Measurements from ENCODE around the gene ACADSB. TPM values are rescaled to one million over a fixed set of nuclear protein-coding genes. Genes with fewer than 3 reads are reported as not detected.

ACADSB gene
- total RNA-seq, 1 experiment from 2014 or later: 4.3 TPM

DNA sequence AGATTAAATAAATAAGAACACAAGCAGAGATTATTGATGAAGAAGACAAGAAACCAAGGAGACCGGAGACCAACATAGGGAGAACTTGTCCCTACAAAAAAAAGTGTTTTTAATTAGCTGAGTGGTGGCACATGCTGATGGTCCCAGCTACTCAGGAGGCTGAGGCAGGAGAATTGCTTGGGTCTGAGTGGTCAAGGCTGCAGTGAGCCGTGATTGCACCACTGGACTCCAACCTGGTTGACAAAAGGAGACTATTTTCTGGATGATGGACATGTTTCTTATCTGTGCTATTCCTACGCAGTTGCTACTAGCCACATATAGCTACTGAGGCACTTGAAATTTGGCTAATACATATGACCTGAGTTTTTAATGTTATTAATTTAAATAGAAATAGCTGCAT lies 9.9 kb upstream of the ACADSB start:
- in situ Hi-C loops (cut with HindIII; ENCODE audit: low pct_unique_long_range_greater_than_20kb, low sequenced_read_pairs): no loop called here
- no peak for DNase-seq (ENCODE audit: low read depth)

DNA sequence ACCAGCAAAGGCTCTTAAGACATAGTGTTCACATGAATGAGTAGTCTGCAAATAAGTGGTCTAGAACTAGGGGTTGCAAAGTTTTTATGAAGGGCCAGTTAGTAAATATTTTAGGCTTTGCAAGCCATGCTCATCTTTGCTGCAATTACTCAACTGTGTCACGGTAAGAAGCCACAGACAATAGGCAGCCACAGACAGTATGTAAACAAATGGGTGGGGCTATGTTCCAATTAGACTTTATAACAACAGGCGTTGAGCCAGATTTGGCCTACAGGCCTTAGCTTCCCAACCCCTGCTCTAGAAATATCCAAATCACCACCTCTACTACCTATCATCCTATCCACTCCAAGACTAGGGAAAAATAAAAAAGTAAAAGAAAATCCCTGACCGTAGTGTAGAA lies 9.5 kb upstream of the ACADSB start:
- in situ Hi-C loops (cut with HindIII; ENCODE audit: low pct_unique_long_range_greater_than_20kb, low sequenced_read_pairs): no loop called here
- DNase-seq (ENCODE audit: low read depth): no peak

DNA sequence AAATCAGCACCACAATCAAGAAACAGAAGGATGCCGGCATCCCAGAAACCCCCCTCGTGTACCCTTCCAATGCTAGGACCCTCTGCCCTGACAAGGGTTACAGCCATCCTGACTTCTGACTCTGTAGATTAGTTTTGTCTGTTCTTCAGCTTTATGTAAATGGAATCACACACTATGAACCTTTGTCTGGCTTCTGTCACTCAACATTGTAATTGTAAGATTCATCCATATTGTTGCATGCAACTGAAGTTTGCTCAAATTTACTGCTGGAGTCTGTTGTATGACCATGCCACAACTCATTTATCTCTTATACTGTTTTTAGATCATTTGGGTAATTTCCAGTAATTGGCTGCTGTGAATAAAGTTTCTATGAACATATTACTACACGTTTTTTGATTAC lies 8.7 kb upstream of the ACADSB start:
- in situ Hi-C loops (cut with HindIII; ENCODE audit: low pct_unique_long_range_greater_than_20kb, low sequenced_read_pairs): no loop called here
- DNase-seq (ENCODE audit: low read depth): no peak

DNA sequence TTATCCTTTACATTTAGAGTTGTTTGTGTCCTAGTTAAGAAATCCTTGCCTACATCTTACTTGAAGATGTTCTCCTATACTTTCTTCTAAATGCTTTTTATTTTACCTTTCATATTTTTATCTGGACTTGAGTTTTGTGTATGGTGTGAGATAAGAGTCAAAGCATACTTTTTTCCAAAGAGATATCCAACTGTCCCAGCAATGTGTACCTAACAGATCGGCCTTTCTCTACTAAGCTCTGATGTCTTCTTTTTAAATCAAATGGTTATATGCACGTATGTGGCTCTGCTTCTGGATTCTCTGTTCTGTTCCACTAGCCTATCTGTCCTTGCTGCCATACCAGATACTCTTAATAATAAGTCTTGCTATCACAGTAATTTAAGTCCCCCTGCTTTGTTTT lies 7.4 kb upstream of the ACADSB start:
- in situ Hi-C loops (cut with HindIII; ENCODE audit: low pct_unique_long_range_greater_than_20kb, low sequenced_read_pairs): no loop called here
- DNase-seq (ENCODE audit: low read depth): no peak

DNA sequence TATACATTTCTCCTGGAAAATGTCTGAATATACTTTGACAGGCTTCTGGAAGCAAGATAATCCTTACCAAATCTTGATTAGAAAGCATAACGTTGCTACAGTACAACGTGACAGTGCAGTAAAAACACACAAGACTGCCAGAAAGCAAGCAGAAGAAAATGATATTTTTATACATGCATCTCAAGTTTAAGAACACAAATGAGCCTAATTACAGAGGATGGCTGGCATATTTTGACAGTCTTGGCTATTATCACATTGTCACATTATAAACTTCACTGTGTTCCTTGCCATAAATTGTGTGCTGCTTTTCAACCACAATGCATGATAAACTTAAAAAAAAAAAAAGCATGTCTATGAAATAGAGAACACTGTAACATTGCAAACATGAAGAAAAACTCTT lies 4.5 kb upstream of the ACADSB start:
- no peak for DNase-seq (ENCODE audit: low read depth)
- in situ Hi-C loops (cut with HindIII; ENCODE audit: low pct_unique_long_range_greater_than_20kb, low sequenced_read_pairs): no loop called here

DNA sequence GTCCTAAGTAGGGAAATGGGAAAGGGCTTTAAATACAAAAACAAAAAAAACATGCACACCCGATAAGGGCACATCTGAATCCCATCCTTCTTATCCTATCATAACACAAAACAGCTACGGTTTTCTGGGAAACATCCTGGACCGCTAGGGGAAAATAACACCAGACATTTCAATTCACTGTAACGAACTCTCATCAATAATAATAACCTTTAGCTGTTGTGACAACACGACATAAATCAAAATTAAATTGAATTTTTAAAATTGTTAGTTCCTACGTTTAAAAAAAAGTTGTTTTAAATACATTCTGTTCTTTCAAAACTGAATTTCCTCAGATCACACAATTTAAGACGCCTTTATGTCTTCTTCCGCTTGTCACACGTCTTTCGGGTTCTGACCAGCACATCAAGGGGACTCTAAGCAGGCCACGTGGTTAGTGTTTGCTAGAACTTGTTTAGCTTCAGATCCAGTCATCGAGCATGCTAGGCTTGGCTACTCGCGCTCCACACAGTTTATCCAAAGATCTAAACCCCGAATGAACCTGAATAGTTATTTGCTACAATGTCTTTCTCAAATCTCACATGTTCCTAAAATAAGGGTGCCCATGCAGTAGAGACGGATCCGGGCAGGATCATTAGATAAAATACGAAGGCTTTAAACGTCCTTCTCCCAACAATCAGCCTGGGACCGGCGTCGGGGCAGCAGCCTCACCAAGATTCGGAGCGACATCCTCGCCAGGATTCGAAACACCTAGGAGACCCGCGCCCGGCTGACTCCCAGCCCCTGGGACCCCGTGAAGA lies 1.1 kb upstream of the ACADSB start:
- in situ Hi-C loops (cut with HindIII; ENCODE audit: low pct_unique_long_range_greater_than_20kb, low sequenced_read_pairs): no loop called here
- peak; percentile 37 for DNase-seq (ENCODE audit: low read depth)

DNA sequence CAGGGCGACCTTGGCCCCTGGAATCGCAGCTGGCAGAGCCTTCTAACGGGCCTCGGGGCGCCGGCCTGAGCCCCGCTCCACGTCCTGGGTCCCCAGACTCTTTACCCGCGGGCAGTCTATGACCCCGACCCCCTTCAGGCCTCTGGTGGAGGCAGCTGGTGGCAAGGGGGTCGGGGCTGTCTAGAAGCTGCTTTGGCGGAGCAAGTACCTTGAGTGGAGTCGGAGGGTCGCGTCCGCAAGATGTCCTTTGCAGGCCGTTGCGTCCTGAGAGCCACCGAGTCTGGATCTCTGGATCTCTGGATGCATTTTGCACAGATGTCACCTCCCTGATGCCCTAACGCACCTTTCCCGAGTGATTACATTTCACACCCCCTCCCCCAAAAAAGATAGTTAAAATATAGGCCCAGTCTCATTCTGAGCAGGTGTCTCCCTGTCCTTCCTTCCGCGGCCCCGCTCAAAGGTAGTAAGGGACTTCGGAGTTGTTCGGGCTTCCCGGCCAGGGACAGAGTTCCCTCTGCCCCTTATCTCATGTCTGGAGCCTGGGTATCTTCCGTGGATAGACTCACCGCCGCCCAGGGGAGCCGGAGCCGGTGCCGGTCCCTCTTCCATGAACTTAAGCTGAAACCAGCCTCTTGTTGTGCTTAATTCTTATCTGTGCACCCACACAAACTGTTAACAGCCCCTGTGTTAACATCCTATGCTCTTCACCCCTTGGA lies 457 bp downstream of the ACADSB start:
- in situ Hi-C loops (cut with HindIII; ENCODE audit: low pct_unique_long_range_greater_than_20kb, low sequenced_read_pairs): no loop called here
- DNase-seq (ENCODE audit: low read depth): peak; percentile 14

DNA sequence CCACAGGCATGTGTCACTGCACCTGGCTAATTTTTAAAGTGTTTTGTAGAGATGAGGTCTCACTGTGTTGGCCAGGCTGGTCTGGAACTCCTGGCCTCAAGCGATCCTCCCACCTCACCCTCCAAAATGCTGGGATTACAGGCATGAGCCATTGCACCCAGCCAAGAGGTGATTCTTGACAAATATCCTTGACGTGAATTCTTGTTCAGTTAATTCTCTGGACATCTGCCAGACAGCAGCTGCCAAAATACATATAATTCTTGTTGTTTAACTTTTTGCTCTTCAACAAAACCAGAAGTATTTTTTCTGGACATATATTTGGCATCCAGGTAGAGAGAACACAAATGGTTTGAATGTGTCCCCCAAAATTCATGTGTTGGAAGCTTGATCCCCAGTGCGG lies 3.2 kb downstream of the ACADSB start:
- no peak for DNase-seq (ENCODE audit: low read depth)
- in situ Hi-C loops (cut with HindIII; ENCODE audit: low pct_unique_long_range_greater_than_20kb, low sequenced_read_pairs): no loop called here

DNA sequence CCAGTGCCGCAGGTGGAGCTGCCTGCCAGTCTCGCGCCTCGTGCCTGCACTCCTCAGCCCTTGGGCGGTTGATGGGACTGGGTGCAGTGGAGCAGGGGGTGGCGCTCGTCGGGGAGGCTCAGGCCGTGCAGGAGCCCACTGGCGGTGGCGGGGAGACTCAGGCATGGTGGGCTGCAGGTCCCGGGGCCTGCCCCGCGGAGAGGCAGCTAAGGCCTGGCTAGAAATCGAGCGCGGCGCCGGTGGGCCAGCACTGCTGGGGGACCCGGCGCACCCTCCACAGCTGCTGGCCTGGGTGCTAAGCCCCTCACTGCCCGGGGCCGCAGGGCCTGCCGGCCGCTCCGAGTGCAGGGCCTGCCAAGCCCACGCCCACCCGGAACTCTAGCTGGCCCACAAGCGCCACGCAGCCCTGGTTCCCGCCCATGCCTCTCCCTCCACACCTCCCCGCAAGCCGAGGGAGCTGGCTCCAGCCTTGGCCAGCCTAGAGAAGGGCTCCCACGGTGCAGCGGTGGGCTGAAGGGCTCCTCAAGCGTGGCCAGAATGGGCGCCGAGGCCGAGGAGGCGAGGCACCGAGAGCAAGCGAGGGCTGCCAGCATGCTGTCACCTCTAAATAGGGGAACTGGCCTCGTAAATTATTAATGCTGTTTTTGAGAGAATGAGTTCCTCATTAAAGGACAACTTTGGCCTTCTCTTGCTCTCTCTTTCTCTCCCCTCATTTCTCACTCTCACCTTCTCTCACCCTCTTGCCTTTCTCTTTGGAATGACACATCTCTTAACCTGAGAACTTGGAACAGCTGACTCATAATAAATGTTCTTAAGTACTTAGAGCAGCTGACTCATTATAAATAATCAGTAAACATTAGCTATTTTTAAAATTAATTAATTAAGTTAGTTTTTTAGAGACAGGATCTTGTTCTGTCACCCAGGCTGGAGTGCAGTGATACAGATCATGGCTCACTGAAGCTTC lies 4.9 kb downstream of the ACADSB start:
- no peak for DNase-seq (ENCODE audit: low read depth)
- in situ Hi-C loops (cut with HindIII; ENCODE audit: low pct_unique_long_range_greater_than_20kb, low sequenced_read_pairs): no loop called here

DNA sequence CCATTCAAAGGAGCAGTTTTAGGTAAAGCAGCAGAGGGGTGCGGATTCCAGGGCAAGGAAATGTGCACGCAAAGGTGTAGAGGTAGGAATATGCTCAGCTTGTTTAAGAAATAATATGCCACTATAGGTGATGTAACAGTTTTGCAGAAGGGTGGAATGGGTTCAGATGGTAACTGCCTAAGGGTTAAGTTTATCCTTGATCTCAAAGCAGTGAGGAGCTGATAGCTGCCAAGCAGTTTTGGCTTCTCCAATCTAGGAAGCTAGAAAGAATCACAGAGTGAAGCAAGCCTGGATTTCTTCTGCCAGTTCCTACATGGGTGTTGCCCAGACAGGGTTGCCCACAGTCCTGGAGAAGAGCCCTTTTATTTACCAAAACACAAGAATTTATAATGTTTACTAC lies 6.0 kb downstream of the ACADSB start:
- DNase-seq (ENCODE audit: low read depth): no peak
- in situ Hi-C loops (cut with HindIII; ENCODE audit: low pct_unique_long_range_greater_than_20kb, low sequenced_read_pairs): no loop called here

DNA sequence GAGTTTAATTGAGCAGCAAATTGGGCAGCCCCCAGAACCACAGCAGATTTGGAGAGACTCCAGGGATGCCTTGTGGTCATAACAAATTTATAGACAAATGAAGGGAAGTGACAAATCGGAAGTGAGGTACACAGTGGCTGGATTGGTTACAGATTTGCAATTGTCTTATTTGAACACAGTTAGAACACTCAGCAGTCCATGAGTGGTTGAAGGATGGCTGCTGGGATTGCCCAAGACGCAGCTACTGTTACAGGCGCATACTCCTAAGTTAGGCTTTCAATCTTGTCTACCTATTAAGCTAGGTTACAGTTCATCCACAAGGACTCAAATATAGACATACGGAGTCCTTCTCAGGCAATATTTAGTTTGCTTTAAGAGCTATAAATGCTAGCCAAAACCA lies 7.4 kb downstream of the ACADSB start:
- in situ Hi-C loops (cut with HindIII; ENCODE audit: low pct_unique_long_range_greater_than_20kb, low sequenced_read_pairs): no loop called here
- no peak for DNase-seq (ENCODE audit: low read depth)

DNA sequence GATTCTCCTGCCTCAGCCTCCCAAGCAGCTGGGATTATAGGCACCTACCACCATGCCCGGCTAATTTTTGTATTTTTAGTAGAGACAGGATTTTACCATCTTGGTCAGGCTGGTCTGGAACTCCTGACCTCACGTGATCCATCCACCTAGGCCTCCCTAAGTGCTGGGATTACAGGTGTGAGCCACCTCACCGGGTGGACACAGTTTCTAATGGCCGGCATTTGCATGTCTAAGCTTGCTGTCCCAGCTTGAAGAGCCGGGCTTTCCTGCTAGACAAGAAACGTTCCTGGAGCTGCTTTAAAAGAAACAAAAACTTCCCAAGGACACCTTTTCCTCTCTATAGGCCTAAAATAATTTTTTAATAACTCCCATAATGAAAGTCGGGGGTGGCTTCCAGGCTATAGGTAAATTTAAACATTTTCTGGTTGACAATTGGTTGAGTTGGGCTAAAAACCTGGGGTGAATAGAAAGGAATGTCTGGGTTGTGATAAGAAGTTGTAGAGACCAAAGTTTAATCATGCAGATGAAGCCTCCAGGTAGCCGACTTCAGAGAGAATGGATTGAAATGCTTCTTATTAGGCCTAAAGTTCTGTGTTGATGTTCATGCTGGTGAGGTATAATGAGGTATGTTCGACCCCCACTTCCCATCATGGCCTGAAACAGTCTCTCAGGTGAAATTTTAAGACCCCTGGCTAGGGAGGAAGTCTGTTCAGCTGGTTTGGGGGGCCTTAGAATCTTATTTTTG lies 8.8 kb downstream of the ACADSB start:
- DNase-seq (ENCODE audit: low read depth): no peak
- in situ Hi-C loops (cut with HindIII; ENCODE audit: low pct_unique_long_range_greater_than_20kb, low sequenced_read_pairs): no loop called here

DNA sequence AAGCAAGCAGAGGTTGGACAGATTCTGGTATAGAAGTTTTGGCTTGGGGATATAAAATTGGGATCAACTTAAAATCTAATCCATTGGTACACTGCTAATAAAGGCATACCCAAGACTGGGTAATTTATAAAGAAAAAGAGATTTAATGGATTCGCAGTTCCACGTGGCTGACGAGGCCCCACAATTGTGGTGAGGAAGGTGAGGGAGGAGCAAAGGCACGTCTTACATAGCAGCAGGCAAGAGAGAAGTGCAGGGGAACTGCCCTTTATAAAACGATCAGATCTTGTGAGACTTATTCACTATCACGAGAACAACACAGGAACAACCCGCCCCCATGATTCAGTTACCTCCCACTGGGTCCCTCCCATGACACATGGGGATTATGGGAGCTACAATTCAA lies 9.7 kb downstream of the ACADSB start:
- in situ Hi-C loops (cut with HindIII; ENCODE audit: low pct_unique_long_range_greater_than_20kb, low sequenced_read_pairs): no loop called here
- no peak for DNase-seq (ENCODE audit: low read depth)

DNA sequence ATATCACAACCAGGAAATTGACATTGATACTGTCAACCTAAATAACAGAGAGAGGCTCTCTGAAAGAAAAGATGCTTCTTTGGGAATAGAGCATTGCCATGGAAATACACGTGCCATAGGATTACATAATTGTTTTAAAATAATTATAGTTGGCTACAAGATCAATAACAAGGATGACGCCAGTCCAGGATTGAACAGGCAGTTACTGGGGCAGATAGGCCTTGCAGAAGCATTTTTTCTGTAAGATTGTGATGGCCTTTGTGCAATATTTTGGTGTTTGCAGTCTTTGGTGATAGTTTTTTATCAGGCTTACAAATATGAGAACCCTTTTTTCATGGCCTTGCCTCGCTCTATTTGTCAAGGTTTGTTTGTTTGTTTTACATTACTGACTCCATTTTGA lies 10.5 kb downstream of the ACADSB start:
- in situ Hi-C loops (cut with HindIII; ENCODE audit: low pct_unique_long_range_greater_than_20kb, low sequenced_read_pairs): no loop called here
- DNase-seq (ENCODE audit: low read depth): no peak

DNA sequence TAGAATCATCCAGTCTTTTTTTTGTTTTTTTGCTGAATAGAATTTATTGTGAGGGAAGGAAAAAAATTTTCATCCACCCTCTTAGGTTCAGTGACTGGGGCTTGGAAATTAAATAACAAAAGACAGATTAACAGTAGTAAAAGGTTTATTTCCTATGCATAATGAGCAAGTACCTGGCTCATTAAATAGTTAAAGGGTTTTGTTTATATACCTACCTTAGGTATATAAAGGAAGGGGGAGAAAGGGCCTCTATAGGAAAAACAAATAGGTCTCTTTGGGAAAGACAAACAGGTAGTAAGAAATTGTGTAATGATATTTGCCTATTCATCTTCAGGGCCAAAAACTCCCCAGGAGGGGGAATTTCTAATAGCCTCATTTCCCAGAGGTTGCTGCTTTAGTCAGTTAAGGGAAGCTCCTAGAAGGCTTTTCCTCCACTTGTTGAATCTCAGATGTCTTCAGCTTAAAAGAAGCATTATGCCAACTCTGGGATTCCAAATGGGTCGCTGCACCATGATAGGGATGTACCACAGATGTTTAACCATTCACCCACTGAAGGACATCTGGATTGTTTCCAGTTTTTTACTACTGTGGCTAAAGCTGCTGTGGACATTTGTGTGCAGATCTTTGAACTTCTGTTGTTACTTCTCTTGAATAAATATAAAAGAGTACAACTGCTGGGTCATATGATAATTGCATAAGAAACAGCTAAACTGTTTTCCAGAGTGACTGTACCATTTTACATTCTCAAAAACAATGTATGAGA lies 11.3 kb downstream of the ACADSB start:
- in situ Hi-C loops (cut with HindIII; ENCODE audit: low pct_unique_long_range_greater_than_20kb, low sequenced_read_pairs): no loop called here
- no peak for DNase-seq (ENCODE audit: low read depth)

DNA sequence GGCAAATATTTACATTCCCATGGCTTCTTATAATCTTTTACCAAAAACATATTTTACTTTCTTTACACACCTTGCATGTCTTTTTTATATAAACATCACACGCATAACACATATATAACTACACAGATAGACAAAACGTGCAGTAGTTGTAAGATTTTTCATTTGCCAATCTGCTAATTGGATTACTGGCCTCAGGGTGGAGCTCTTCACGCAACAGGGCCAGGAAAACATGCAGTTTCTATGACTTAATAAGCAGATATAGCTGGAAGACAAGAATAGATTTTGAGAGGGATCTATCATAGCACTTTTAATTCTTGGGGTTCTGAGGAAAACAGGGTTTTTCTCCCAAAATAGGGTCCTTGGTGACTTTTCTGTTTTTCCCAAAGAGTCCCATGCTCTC lies 12.7 kb downstream of the ACADSB start:
- no peak for DNase-seq (ENCODE audit: low read depth)
- in situ Hi-C loops (cut with HindIII; ENCODE audit: low pct_unique_long_range_greater_than_20kb, low sequenced_read_pairs): no loop called here

DNA sequence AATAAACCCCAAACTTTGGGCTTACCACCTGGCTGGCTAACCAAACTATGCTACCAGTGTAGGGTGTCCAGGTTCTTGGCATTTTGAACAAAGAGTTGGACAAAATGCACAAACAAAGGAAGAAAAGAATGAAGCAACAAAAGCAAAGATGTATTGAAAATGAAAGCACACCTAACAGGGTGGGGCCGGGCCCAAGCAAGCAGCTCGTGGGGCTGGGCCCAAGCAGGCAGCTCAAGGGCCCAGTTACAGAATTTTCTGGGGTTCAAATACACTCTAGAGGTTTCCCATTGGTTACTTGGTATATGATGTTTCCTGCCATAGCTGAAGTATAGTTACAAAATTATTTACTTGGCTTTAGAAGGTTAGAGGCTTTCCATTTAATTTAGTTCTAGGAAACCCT lies 15.7 kb downstream of the ACADSB start:
- in situ Hi-C loops (cut with HindIII; ENCODE audit: low pct_unique_long_range_greater_than_20kb, low sequenced_read_pairs): no loop called here
- DNase-seq (ENCODE audit: low read depth): no peak

DNA sequence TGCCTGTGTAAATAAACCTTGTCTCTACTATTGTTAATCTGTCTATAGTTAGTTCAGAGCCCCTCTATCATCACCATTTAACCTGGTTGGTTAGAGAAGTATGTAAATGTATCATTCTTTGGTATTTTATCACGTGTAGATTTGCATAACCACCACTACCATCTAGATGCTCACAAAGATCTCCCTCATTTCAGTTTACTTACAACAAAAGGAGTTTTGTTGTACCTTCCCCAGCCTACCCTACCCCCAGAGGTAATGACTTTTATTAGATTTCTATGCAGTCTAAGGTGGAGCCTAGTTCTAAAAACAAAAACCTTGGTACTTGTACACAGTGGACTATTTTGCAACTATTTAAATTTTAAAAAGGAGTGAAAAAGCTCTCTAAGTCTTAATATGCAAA lies 17.5 kb downstream of the ACADSB start:
- in situ Hi-C loops (cut with HindIII; ENCODE audit: low pct_unique_long_range_greater_than_20kb, low sequenced_read_pairs): no loop called here
- DNase-seq (ENCODE audit: low read depth): no peak
